WTC11 (cell line): Measurements from ENCODE around the gene MED22. TPM values are rescaled to one million over a fixed set of nuclear protein-coding genes. Genes with fewer than 3 reads are reported as not detected.

Experiments used
- ATAC-seq: fragments of 200-7000 bp; cut with Tn5 transposase; 2 replicates; pipeline ENCODE4 v1.10.0; 2021; ENCODE audit warnings: mild to moderate bottlenecking, moderate library complexity
- CTCF ChIA-PET: fragments of 300-600 bp; sonication (Branson Sonifier 250); formaldehyde crosslinking; loops from one replicate; lab custom pipeline; 2021; ENCODE audit warnings: antibody characterized with exemption; lab: Charles Lee
- POLR2A ChIA-PET: fragments of 350-600 bp; sonication (Branson Sonifier 250); formaldehyde crosslinking; loops from one replicate; lab custom pipeline; 2021; ENCODE audit warnings: antibody characterized with exemption; lab: Charles Lee
- DNase-seq: peaks from one replicate; pipeline ENCODE4 v3.0.0; 2021; ENCODE audit warnings: low spot score
- H3K27ac Mint-ChIP-seq: 2 replicates; pipeline ENCODE4 v1.8.0; 2021; ENCODE audit warnings: mixed read lengths
- H3K27me3 Mint-ChIP-seq: 2 replicates; pipeline ENCODE4 v1.8.0; 2021; ENCODE audit warnings: low read depth, mild to moderate bottlenecking, moderate library complexity, mixed read lengths
- H3K36me3 Mint-ChIP-seq: 2 replicates; pipeline ENCODE4 v1.8.0; 2021; ENCODE audit warnings: mixed read lengths
- H3K4me1 Mint-ChIP-seq: 2 replicates; pipeline ENCODE4 v1.8.0; 2022; ENCODE audit warnings: mixed read lengths
- H3K4me3 Mint-ChIP-seq: 2 replicates; pipeline ENCODE4 v1.8.0; 2021; ENCODE audit warnings: mild to moderate bottlenecking, moderate library complexity, mixed read lengths
- H3K9me3 Mint-ChIP-seq: 2 replicates; pipeline ENCODE4 v1.8.0; 2021; ENCODE audit warnings: mixed read lengths
- CREB1 ChIP-seq: sonication (generic); formaldehyde crosslinking; IDR thresholded peaks from 2 replicates; pipeline ENCODE4 v1.8.0; 2023; ENCODE audit warnings: mild to moderate bottlenecking, missing genetic modification reagents
- CREM ChIP-seq: sonication (generic); formaldehyde crosslinking; IDR thresholded peaks from 2 replicates; pipeline ENCODE4 v1.8.1; 2022; ENCODE audit warnings: mild to moderate bottlenecking, missing genetic modification reagents, moderate library complexity
- MAX ChIP-seq: sonication (generic); formaldehyde crosslinking; IDR thresholded peaks from 2 replicates; pipeline ENCODE4 v1.8.0; 2022; ENCODE audit warnings: mild to moderate bottlenecking, missing genetic modification reagents
- MYBL2 ChIP-seq: sonication (generic); formaldehyde crosslinking; IDR thresholded peaks from 2 replicates; pipeline ENCODE4 v1.8.1; 2023; ENCODE audit warnings: mild to moderate bottlenecking, moderate library complexity, missing genetic modification reagents
- NFE2L1 ChIP-seq: sonication (generic); formaldehyde crosslinking; IDR thresholded peaks from 2 replicates; pipeline ENCODE4 v1.8.1; 2023; ENCODE audit warnings: missing genetic modification reagents
- NFYB ChIP-seq: sonication (generic); formaldehyde crosslinking; conservative IDR thresholded peaks from 2 replicates; pipeline ENCODE4 v1.8.0; 2022; ENCODE audit warnings: low read depth, missing genetic modification reagents
- OVOL2 ChIP-seq: fragments of 250-450 bp; sonication (Bioruptor Pico); IDR thresholded peaks from 2 replicates; pipeline ENCODE4 v1.9.0; 2021; ENCODE audit warnings: mild to moderate bottlenecking, borderline replicate concordance
- RELA ChIP-seq: sonication (generic); formaldehyde crosslinking; IDR thresholded peaks from 2 replicates; pipeline ENCODE4 v1.8.1; 2022; ENCODE audit warnings: missing genetic modification reagents, mild to moderate bottlenecking, borderline replicate concordance
- SMAD3 ChIP-seq: sonication (generic); formaldehyde crosslinking; IDR thresholded peaks from 2 replicates; pipeline ENCODE4 v1.8.0; 2022; ENCODE audit warnings: missing genetic modification reagents, mild to moderate bottlenecking, borderline replicate concordance
- SMAD4 ChIP-seq: sonication (generic); formaldehyde crosslinking; IDR thresholded peaks from 2 replicates; pipeline ENCODE4 v1.8.0; 2022; ENCODE audit warnings: mild to moderate bottlenecking, missing genetic modification reagents
- ZNF138 ChIP-seq: sonication (generic); formaldehyde crosslinking; conservative IDR thresholded peaks from 2 replicates; pipeline ENCODE4 v1.8.1; 2022; ENCODE audit warnings: mild to moderate bottlenecking, moderate library complexity, missing genetic modification reagents
- ZNF219 ChIP-seq: sonication (generic); formaldehyde crosslinking; IDR thresholded peaks from 2 replicates; pipeline ENCODE4 v1.8.0; 2023; ENCODE audit warnings: missing genetic modification reagents, mild to moderate bottlenecking, borderline replicate concordance
- ZNF263 ChIP-seq: sonication (generic); formaldehyde crosslinking; IDR thresholded peaks from 2 replicates; pipeline ENCODE4 v1.8.1; 2022; ENCODE audit warnings: low read depth, mild to moderate bottlenecking, moderate library complexity, missing genetic modification reagents
- ZNF281 ChIP-seq: sonication (generic); formaldehyde crosslinking; IDR thresholded peaks from 2 replicates; pipeline ENCODE4 v1.8.0; 2023; ENCODE audit warnings: mild to moderate bottlenecking, missing genetic modification reagents
- ZNF396 ChIP-seq: fragments of 250-450 bp; sonication (Bioruptor Pico); IDR thresholded peaks from 2 replicates; pipeline ENCODE4 v1.8.0; 2021; ENCODE audit warnings: mild to moderate bottlenecking, moderate library complexity, borderline replicate concordance
- ZNF425 ChIP-seq: fragments of 250-450 bp; sonication (Bioruptor Pico); conservative IDR thresholded peaks from 2 replicates; pipeline ENCODE4 v1.9.0; 2021; ENCODE audit warnings: mild to moderate bottlenecking
- ZNF671 ChIP-seq: fragments of 250-450 bp; sonication (Bioruptor Pico); IDR thresholded peaks from 2 replicates; pipeline ENCODE4 v1.8.0; 2021; ENCODE audit warnings: mild to moderate bottlenecking
- total RNA-seq: library from RNA; stranded (reverse); gene quantifications from 3 replicates; pipeline ENCODE4 v1.2.3, GENCODE V29; 2021
- TF ChIP-seq, protein P1 (sequence below): sonication (generic); formaldehyde crosslinking; IDR thresholded peaks from 2 replicates; pipeline ENCODE4 v1.8.1; 2022; ENCODE audit warnings: mild to moderate bottlenecking, missing genetic modification reagents, moderate library complexity, borderline replicate concordance
- TF ChIP-seq, protein P2 (sequence below): sonication (generic); formaldehyde crosslinking; IDR thresholded peaks from 2 replicates; pipeline ENCODE4 v1.8.1; 2023; ENCODE audit warnings: mild to moderate bottlenecking, missing genetic modification reagents

Gene MED22
- total RNA-seq, 1 experiment from 2014 or later, result 59.5 TPM

DNA sequence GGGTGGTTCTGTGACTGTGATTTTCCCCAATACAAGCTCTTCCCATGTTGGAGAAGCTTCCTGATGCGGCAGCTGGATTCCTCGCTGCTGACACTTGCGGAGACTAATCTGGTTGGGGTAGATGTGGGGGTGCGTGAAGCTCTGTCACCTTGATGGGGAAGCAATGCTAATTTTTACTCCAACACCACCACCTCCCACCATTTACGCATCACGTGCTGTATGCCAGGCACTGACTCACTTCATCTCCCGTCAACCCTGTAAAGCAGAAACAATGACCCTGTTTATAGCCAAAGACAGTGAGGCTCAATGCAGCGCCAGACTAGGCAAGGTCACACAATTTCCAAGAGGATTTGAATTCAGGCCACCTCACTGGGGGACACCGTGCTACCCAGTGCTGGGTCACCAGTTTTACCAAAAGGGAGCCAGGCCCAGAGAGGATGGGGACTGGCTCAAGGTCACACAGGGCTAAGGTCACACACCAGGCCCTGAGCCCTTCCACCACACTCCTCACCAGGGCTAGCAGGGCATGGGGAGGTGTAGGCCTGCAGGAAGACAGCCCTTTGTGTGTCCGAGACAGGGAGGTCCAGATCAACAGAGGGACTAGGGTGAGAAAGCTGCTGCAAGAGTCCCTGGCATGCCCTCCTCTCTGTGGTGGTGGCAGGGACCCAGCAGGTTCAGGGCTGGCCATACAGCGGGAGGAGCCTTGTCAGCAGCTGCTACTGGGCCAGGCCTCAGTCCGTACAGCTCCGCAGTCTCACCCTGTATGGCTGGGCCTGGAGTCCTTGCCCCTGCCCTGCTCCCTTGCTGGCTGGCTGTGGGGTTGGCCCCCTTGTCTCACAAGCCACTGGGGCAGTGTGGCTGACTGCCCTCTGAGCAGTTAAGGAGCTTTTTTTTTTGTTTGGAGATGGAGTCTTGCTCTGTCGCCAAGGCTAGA is 31.5 kb upstream of the MED22 start:
- no peak overlapping the region for H3K27ac Mint-ChIP-seq

GRCh38 chr9:133378408-133378962 is 30.6 kb upstream of the MED22 start:
- TF ChIP-seq RELA (CRISPR knock-in tag), result no peak
- no peak for TF ChIP-seq ZNF425 (CRISPR knock-in tag)
- TF ChIP-seq ZNF219 (CRISPR knock-in tag), result no peak
- no peak for TF ChIP-seq NFYB (CRISPR knock-in tag)
- no peak for TF ChIP-seq ZNF671 (CRISPR knock-in tag)
- TF ChIP-seq CREM (CRISPR knock-in tag), result no peak
- no peak for TF ChIP-seq OVOL2 (CRISPR knock-in tag)
- no peak for TF ChIP-seq ZNF396
- no peak for TF ChIP-seq SMAD3 (CRISPR knock-in tag)
- Mint-ChIP-seq H3K27ac (no peak overlapping the region), H3K4me3 (no peak overlapping the region), H3K27me3 (peaks cover 30% of the 10 kb centered on the region), H3K4me1 (peaks cover 15% of the 10 kb centered on the region), H3K9me3 (peaks cover 4% of the 10 kb centered on the region), H3K36me3 (peaks cover 3% of the 10 kb centered on the region; the same call in 1 of the 2 replicates)
- ATAC-seq, result no peak
- ChIA-PET POLR2A (interaction anchor here (1.1 kb wide), 1 partner anchor 31 kb away, joined by 3 read pairs; the partner anchor contains the start of gene MED22), CTCF (interaction anchor here (0.9 to 2.3 kb wide), 4 partner anchors 16 to 81 kb away, joined by 3 to 11 read pairs (median 4); partner anchors contain the start of gene CACFD1)
- DNase-seq, result no peak

More for the DNA sequence above, 31.5 kb upstream of the MED22 start:
- CTCF ChIA-PET, result interaction anchor here (1.1 kb wide), 1 partner anchor 37 kb away, joined by 3 read pairs; no protein-coding TSS in a partner anchor
- H3K36me3 Mint-ChIP-seq, result peaks cover 3% of the 10 kb centered on the region; the same call in 1 of the 2 replicates
- no peak overlapping the region for H3K4me3 Mint-ChIP-seq
- no peak for DNase-seq
- H3K4me1 Mint-ChIP-seq, result peaks cover 12% of the 10 kb centered on the region
- no peak for ATAC-seq
- TF ChIP-seq, protein P1, sequence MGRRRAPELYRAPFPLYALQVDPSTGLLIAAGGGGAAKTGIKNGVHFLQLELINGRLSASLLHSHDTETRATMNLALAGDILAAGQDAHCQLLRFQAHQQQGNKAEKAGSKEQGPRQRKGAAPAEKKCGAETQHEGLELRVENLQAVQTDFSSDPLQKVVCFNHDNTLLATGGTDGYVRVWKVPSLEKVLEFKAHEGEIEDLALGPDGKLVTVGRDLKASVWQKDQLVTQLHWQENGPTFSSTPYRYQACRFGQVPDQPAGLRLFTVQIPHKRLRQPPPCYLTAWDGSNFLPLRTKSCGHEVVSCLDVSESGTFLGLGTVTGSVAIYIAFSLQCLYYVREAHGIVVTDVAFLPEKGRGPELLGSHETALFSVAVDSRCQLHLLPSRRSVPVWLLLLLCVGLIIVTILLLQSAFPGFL (CRISPR knock-in tag), result no peak
- no peak for TF ChIP-seq ZNF138 (CRISPR knock-in tag)
- no peak for TF ChIP-seq ZNF281 (CRISPR knock-in tag)
- no peak for TF ChIP-seq MYBL2 (CRISPR knock-in tag)
- TF ChIP-seq NFE2L1, result no peak
- no peak for TF ChIP-seq ZNF263 (CRISPR knock-in tag)
- TF ChIP-seq, protein P2, sequence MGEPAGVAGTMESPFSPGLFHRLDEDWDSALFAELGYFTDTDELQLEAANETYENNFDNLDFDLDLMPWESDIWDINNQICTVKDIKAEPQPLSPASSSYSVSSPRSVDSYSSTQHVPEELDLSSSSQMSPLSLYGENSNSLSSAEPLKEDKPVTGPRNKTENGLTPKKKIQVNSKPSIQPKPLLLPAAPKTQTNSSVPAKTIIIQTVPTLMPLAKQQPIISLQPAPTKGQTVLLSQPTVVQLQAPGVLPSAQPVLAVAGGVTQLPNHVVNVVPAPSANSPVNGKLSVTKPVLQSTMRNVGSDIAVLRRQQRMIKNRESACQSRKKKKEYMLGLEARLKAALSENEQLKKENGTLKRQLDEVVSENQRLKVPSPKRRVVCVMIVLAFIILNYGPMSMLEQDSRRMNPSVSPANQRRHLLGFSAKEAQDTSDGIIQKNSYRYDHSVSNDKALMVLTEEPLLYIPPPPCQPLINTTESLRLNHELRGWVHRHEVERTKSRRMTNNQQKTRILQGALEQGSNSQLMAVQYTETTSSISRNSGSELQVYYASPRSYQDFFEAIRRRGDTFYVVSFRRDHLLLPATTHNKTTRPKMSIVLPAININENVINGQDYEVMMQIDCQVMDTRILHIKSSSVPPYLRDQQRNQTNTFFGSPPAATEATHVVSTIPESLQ, result no peak
- no peak for TF ChIP-seq CREB1 (CRISPR knock-in tag)
- TF ChIP-seq MAX (CRISPR knock-in tag), result no peak
- no peak for TF ChIP-seq SMAD4 (CRISPR knock-in tag)
- H3K9me3 Mint-ChIP-seq, result peaks cover 4% of the 10 kb centered on the region
- POLR2A ChIA-PET, result no interaction called here
- H3K27me3 Mint-ChIP-seq, result peaks cover 30% of the 10 kb centered on the region
